ENCODE measurements around the gene ALLC. TPM values are rescaled to one million over a fixed set of nuclear protein-coding genes. Genes with fewer than 3 reads are reported as not detected.

ALLC gene
- total and polyA plus RNA-seq, 2 experiments from 2014 or later = not detected

DNA sequence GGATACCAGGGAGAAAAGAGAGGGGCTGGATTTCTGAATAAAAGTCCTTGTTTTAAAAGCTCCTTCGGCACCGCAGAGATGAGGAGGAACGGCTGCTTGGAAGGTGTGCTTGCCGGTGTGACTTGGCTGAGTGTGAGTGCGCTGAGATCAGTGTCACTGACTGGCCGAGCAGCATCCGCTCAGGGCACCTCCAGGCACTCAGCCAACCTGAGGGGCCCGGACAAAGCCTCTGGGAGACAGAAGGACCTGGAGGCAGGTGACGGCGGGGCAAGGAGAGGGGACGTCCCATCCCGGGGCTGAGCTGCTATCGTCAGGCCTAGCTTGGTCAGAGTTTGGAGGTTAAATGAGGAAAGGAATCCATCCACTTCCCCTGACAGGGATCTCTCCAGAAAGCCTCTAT, 16.8 kb upstream of the ALLC start:
- no peak for ATAC-seq
- Mint-ChIP-seq H3K9me3 (no peaks in the 10 kb centered on the region; the same call in 2 of the 3 replicates), H3K4me1 (no peaks in the 10 kb centered on the region)

More for the DNA sequence above, 16.8 kb upstream of the ALLC start:
- DNase-seq (ENCODE audit: low spot score) = no peak
- Mint-ChIP-seq H3K27me3 (ENCODE audit: insufficient read depth, low read depth, poor library complexity) (peaks cover 9% of the 10 kb centered on the region), H3K4me3 (no peak overlapping the region), H3K27ac (no peak overlapping the region), H3K36me3 (ENCODE audit: low read depth) (no peaks in the 10 kb centered on the region; the same call in 2 of the 3 replicates)
- Histone ChIP-seq H3K36me3 (ENCODE audit: insufficient read depth) (no peaks in the 10 kb centered on the region), H3K79me2 (replicated peaks; ENCODE audit: insufficient read depth) (no peaks in the 10 kb centered on the region), H3K4me1 (ENCODE audit: insufficient read depth) (no peaks in the 10 kb centered on the region), H3K9me2 (ENCODE audit: insufficient read depth) (no peaks in the 10 kb centered on the region), H3K4me3 (no peak overlapping the region), H3K4me2 (no peak overlapping the region), H4K20me1 (replicated peaks; ENCODE audit: insufficient read depth) (no peaks in the 10 kb centered on the region), H3K27me3 (ENCODE audit: insufficient read depth) (no peaks in the 10 kb centered on the region), H3K27ac (ENCODE audit: low read depth) (no peak overlapping the region), H2AFZ (no peak overlapping the region), H3F3A (replicated peaks; ENCODE audit: low read depth) (no peaks in the 10 kb centered on the region)
- TF ChIP-seq CREB1 (CRISPR knock-in tag; IDR thresholded peaks at IDR 0.05; ENCODE audit: low read depth) (no peak), JUNB (IDR thresholded peaks at IDR 0.05; ENCODE audit: unreplicated experiment) (no peak), EZH2phosphoT487 (IDR thresholded peaks at IDR 0.05; ENCODE audit: unreplicated experiment) (no peak), STAT1 (IDR thresholded peaks at IDR 0.05; ENCODE audit: unreplicated experiment) (no peak), NANOG (IDR thresholded peaks at IDR 0.05; ENCODE audit: borderline replicate concordance) (no peak), POLR2AphosphoS5 (IDR thresholded peaks at IDR 0.05; ENCODE audit: low read depth) (no peak), ZNF331 (CRISPR knock-in tag; IDR thresholded peaks at IDR 0.05; ENCODE audit: low read depth) (no peak), ZNF114 (CRISPR knock-in tag; IDR thresholded peaks at IDR 0.05) (no peak), EZH2 (IDR thresholded peaks at IDR 0.05; ENCODE audit: low read depth, unreplicated experiment) (no peak)
- TF ChIP-seq, protein P1, sequence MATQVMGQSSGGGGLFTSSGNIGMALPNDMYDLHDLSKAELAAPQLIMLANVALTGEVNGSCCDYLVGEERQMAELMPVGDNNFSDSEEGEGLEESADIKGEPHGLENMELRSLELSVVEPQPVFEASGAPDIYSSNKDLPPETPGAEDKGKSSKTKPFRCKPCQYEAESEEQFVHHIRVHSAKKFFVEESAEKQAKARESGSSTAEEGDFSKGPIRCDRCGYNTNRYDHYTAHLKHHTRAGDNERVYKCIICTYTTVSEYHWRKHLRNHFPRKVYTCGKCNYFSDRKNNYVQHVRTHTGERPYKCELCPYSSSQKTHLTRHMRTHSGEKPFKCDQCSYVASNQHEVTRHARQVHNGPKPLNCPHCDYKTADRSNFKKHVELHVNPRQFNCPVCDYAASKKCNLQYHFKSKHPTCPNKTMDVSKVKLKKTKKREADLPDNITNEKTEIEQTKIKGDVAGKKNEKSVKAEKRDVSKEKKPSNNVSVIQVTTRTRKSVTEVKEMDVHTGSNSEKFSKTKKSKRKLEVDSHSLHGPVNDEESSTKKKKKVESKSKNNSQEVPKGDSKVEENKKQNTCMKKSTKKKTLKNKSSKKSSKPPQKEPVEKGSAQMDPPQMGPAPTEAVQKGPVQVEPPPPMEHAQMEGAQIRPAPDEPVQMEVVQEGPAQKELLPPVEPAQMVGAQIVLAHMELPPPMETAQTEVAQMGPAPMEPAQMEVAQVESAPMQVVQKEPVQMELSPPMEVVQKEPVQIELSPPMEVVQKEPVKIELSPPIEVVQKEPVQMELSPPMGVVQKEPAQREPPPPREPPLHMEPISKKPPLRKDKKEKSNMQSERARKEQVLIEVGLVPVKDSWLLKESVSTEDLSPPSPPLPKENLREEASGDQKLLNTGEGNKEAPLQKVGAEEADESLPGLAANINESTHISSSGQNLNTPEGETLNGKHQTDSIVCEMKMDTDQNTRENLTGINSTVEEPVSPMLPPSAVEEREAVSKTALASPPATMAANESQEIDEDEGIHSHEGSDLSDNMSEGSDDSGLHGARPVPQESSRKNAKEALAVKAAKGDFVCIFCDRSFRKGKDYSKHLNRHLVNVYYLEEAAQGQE (IDR thresholded peaks at IDR 0.05; ENCODE audit: unreplicated experiment) = no peak
- TF ChIP-seq, protein P2, sequence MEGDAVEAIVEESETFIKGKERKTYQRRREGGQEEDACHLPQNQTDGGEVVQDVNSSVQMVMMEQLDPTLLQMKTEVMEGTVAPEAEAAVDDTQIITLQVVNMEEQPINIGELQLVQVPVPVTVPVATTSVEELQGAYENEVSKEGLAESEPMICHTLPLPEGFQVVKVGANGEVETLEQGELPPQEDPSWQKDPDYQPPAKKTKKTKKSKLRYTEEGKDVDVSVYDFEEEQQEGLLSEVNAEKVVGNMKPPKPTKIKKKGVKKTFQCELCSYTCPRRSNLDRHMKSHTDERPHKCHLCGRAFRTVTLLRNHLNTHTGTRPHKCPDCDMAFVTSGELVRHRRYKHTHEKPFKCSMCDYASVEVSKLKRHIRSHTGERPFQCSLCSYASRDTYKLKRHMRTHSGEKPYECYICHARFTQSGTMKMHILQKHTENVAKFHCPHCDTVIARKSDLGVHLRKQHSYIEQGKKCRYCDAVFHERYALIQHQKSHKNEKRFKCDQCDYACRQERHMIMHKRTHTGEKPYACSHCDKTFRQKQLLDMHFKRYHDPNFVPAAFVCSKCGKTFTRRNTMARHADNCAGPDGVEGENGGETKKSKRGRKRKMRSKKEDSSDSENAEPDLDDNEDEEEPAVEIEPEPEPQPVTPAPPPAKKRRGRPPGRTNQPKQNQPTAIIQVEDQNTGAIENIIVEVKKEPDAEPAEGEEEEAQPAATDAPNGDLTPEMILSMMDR (conservative IDR thresholded peaks at IDR 0.05; ENCODE audit: low read depth in 2 of 2) = no peak
- TF ChIP-seq, protein P3, sequence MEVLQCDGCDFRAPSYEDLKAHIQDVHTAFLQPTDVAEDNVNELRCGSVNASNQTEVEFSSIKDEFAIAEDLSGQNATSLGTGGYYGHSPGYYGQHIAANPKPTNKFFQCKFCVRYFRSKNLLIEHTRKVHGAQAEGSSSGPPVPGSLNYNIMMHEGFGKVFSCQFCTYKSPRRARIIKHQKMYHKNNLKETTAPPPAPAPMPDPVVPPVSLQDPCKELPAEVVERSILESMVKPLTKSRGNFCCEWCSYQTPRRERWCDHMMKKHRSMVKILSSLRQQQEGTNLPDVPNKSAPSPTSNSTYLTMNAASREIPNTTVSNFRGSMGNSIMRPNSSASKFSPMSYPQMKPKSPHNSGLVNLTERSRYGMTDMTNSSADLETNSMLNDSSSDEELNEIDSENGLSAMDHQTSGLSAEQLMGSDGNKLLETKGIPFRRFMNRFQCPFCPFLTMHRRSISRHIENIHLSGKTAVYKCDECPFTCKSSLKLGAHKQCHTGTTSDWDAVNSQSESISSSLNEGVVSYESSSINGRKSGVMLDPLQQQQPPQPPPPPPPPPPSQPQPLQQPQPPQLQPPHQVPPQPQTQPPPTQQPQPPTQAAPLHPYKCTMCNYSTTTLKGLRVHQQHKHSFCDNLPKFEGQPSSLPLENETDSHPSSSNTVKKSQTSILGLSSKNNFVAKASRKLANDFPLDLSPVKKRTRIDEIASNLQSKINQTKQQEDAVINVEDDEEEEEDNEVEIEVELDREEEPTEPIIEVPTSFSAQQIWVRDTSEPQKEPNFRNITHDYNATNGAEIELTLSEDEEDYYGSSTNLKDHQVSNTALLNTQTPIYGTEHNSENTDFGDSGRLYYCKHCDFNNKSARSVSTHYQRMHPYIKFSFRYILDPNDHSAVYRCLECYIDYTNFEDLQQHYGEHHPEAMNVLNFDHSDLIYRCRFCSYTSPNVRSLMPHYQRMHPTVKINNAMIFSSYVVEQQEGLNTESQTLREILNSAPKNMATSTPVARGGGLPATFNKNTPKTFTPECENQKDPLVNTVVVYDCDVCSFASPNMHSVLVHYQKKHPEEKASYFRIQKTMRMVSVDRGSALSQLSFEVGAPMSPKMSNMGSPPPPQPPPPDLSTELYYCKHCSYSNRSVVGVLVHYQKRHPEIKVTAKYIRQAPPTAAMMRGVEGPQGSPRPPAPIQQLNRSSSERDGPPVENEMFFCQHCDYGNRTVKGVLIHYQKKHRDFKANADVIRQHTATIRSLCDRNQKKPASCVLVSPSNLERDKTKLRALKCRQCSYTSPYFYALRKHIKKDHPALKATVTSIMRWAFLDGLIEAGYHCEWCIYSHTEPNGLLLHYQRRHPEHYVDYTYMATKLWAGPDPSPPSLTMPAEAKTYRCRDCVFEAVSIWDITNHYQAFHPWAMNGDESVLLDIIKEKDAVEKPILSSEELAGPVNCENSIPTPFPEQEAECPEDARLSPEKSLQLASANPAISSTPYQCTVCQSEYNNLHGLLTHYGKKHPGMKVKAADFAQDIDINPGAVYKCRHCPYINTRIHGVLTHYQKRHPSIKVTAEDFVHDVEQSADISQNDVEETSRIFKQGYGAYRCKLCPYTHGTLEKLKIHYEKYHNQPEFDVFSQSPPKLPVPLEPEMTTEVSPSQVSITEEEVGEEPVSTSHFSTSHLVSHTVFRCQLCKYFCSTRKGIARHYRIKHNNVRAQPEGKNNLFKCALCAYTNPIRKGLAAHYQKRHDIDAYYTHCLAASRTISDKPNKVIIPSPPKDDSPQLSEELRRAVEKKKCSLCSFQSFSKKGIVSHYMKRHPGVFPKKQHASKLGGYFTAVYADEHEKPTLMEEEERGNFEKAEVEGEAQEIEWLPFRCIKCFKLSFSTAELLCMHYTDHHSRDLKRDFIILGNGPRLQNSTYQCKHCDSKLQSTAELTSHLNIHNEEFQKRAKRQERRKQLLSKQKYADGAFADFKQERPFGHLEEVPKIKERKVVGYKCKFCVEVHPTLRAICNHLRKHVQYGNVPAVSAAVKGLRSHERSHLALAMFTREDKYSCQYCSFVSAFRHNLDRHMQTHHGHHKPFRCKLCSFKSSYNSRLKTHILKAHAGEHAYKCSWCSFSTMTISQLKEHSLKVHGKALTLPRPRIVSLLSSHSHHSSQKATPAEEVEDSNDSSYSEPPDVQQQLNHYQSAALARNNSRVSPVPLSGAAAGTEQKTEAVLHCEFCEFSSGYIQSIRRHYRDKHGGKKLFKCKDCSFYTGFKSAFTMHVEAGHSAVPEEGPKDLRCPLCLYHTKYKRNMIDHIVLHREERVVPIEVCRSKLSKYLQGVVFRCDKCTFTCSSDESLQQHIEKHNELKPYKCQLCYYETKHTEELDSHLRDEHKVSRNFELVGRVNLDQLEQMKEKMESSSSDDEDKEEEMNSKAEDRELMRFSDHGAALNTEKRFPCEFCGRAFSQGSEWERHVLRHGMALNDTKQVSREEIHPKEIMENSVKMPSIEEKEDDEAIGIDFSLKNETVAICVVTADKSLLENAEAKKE (CRISPR knock-in tag; IDR thresholded peaks at IDR 0.05) = no peak
- TF ChIP-seq, protein P4, sequence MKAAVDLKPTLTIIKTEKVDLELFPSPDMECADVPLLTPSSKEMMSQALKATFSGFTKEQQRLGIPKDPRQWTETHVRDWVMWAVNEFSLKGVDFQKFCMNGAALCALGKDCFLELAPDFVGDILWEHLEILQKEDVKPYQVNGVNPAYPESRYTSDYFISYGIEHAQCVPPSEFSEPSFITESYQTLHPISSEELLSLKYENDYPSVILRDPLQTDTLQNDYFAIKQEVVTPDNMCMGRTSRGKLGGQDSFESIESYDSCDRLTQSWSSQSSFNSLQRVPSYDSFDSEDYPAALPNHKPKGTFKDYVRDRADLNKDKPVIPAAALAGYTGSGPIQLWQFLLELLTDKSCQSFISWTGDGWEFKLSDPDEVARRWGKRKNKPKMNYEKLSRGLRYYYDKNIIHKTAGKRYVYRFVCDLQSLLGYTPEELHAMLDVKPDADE (IDR thresholded peaks at IDR 0.05) = no peak

Data from GM23338 (cell line).